Measurements from ENCODE around the gene DUSP7.

Gene DUSP7, protein sequence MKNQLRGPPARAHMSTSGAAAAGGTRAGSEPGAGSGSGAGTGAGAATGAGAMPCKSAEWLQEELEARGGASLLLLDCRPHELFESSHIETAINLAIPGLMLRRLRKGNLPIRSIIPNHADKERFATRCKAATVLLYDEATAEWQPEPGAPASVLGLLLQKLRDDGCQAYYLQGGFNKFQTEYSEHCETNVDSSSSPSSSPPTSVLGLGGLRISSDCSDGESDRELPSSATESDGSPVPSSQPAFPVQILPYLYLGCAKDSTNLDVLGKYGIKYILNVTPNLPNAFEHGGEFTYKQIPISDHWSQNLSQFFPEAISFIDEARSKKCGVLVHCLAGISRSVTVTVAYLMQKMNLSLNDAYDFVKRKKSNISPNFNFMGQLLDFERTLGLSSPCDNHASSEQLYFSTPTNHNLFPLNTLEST

DNA sequence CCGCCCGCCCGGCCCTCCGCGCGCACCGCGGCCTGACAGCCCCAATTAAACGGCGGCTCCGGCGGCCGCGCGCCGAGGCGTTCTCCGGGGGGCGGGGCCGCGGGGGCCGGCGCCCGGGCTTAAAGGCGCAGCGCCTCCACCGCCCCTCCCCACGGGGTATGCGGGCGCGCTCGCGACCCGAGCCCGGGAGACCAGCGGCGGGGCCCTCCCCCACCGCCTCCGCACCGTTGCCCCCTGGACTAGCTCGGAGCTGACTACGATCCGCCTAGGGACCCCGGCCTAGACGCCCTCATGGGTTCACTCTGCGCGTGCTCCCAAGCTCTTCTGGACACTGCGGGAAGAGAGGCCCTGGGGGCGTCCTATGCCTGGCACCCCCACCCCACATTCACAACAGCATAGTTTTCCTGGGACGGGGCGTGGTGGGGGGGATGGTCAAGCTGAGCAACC is at the start of gene DUSP7:
Gene DUSP7 (minus strand): TSS at position 51 of the 447 bp plus-strand sequence. CDS start 205 bp downstream, outside the sequence.
- TF ChIP-seq, protein P1, sequence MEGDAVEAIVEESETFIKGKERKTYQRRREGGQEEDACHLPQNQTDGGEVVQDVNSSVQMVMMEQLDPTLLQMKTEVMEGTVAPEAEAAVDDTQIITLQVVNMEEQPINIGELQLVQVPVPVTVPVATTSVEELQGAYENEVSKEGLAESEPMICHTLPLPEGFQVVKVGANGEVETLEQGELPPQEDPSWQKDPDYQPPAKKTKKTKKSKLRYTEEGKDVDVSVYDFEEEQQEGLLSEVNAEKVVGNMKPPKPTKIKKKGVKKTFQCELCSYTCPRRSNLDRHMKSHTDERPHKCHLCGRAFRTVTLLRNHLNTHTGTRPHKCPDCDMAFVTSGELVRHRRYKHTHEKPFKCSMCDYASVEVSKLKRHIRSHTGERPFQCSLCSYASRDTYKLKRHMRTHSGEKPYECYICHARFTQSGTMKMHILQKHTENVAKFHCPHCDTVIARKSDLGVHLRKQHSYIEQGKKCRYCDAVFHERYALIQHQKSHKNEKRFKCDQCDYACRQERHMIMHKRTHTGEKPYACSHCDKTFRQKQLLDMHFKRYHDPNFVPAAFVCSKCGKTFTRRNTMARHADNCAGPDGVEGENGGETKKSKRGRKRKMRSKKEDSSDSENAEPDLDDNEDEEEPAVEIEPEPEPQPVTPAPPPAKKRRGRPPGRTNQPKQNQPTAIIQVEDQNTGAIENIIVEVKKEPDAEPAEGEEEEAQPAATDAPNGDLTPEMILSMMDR (IDR thresholded peaks at IDR 0.05): no peak

DNA sequence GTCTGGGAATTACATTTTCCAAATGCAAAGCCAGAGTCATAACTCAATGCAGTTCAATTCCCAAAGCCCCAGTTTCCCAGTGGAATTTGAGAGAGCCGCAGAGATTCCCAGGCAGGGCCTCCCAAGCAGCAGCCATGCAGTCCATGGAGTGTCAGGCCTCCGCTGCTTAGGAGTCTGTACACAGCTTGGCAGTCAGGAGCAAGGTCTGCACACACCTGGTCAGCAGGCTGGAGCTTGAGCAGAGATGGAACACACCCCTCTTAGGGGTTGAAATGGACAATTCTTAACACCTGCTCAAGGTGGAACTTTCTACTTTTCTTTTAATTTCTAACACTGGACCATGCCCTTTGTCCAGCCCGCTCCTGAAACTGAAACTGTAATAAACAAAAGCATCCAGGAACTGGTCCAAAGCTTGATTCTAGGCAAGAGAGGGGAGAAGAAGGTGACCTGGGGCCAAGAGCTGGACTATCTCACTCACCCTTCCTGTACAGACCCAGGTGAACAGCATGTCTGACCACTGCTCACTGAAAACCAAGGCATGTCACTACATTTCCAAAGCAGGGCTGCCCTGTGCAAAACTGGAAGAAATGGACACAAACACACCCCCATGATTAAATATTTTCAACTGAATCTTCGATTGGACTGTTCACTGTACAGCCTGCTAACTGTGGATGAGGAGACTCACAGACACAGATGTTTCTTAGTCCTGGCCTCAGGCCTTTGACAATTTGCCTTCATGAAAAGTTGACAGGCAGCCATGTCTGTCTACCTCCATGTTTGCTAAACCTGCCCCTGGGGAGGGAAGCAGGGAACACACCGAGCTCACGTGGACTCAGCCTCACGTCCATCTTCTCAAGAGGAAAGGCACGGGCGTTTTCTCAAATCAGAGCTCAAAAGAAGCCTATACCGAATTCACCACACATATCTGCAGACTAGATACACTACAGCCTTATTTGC is 48.6 kb upstream of the DUSP7 start:
- TF ChIP-seq, protein P1 (IDR thresholded peaks at IDR 0.05): no peak

DNA sequence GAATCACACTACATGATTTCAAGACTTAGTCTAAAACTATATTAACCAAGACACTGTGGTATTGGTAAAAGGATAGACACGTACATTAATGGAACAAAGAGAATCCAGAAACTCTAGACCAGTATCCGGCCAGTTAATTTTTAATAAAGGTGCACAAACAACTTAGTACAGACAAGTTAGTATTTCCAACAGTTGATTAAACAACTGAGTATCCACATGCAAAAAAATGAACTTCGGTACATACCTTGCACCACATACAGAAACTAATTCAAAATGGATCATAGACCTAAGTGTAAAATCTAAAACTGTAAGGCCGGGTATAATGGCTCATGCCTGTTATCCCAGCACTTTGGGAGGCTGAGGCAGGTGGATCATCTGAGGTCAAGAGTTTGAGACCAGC is 46.6 kb upstream of the DUSP7 start:
- TF ChIP-seq, protein P1 (IDR thresholded peaks at IDR 0.05): no peak

DNA sequence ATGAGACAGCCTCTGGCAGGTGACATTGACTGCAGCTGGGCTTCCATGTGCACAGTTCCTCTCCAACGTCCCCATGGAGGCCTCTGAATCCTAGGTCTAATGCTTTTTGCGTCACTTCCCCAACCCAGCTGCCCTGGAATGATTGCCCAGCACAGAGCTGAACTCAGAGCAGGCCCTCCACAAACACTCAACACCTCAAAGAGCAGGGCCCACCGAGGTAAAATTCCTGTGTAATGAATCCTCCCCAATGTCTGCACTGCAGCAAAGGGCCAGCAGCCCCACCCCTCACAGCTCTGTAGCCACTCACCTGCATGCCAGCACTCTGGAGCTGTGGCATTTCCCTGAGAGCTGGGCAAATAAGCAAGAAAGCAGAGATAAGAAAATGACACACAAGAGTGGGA is 42.6 kb upstream of the DUSP7 start:
- TF ChIP-seq, protein P1 (IDR thresholded peaks at IDR 0.05): no peak

DNA sequence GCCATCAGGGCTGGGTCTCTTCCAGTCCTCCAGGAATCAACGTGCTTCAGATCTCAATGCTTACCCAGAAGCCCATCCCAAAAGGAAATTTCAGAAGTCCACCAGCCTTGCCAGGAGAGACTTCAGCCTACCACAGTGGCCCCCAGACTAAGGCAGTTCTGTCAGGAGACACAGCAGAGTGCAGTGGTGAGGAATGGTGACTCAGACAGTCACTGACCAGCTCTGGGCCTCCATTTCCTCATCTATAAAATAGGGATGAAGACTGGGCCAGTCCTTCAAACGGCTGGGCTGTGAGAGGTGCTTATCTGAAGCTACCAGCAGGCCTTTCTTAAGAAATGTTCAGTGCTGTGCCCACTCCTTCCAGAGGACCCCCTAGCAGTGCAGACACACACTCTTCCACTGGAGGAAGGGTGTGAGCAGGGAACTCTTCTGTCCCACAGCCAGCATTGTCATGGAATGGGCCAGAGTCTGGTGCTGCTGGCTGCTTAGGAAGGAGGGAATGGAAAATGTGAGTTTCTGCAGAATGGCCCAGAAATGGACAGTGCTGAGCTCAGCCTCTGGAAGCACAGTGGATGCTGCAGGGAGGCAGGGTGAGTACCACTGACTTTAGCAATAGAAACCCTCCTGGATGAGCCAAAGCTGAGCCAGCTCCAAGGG is 41.6 kb upstream of the DUSP7 start:
- TF ChIP-seq, protein P1 (IDR thresholded peaks at IDR 0.05): no peak

DNA sequence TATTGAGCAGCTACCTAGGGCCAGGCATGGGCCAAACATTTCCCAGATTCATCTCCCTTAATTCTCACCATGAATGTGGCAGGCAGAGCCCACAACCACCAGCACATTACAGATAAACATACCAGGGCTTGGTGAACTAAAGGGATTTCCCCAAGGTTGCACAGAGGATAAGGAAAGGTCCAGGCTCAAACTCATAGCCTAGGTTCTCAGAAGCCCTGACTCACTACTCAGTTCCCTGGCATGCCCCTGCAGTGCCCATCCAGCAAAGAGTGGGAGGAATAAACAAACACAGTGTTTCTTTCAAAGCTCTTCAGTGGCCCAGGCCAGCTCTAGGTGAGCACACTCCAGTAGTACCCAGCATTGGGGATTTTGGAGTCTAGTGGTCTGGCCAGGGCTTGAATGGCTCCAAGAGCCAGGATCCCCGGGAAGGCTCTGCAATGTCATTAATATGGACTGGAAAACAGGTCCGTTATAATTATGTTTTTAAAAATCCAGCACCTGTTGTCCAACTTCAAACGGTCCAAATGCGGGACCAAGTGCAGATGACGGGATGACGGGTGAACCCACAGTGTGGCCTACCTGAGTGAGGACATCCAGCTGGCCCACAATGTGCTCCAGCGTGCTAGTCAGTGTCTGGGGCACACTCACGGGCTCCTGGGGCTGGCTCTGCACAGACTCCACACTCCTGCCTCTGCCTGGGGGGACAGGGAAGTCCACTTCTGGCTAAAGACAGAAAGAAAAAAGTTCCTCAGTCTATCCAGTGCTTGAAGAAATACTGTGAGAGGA is 39.8 kb upstream of the DUSP7 start:
- TF ChIP-seq, protein P1 (IDR thresholded peaks at IDR 0.05): no peak

Measured in LNCAP (cell line).